Stimulated activated CD8-positive, alpha-beta memory T cell treated with anti-CD3 and anti-CD28 coated beads, Interleukin-7, amount 100 ng/mL, for 24 hours (primary cell): Measurements from ENCODE around the gene SLC30A10.
"Not testable (repeated sequence)": the region's sequence is repeated elsewhere in the genome, so short reads cannot be mapped to it uniquely, and the experiment has no call there.

Source experiments
- DNase-seq: peaks from one replicate; pipeline ENCODE4 v3.0.0-alpha.2; 2020; ENCODE audit warnings: low read depth

SLC30A10 gene

GRCh38 chr1:219927956-219928790 is at the start of gene SLC30A10:
Gene SLC30A10, minus strand, starts transcription at chr1:219928557. Its CDS starts 117 bp downstream, at chr1:219928440.
- DNase-seq = no peak

- DNase-seq = no peak
These were observed 44.9 kb upstream of the SLC30A10 start for GRCh38 chr1:219973213-219973612.

GRCh38 chr1:219967361-219967760 is 39.0 kb upstream of the SLC30A10 start:
- DNase-seq = no peak

GRCh38 chr1:219966071-219966349 is 37.7 kb upstream of the SLC30A10 start:
- DNase-seq = no peak

GRCh38 chr1:219965285-219966070 is 37.1 kb upstream of the SLC30A10 start:
- no peak for DNase-seq

GRCh38 chr1:219963432-219963831 is 35.1 kb upstream of the SLC30A10 start:
- DNase-seq = no peak

- DNase-seq = no peak
These were observed 33.3 kb upstream of the SLC30A10 start for GRCh38 chr1:219961684-219962083.

GRCh38 chr1:219959540-219960203 is 31.3 kb upstream of the SLC30A10 start:
- no peak for DNase-seq

- no peak for DNase-seq
These were observed 30.6 kb upstream of the SLC30A10 start for GRCh38 chr1:219958875-219959417.

GRCh38 chr1:219954736-219955421 is 26.5 kb upstream of the SLC30A10 start:
- no peak for DNase-seq

- no peak for DNase-seq
These were observed 25.7 kb upstream of the SLC30A10 start for GRCh38 chr1:219954052-219954451.

GRCh38 chr1:219952361-219952760 is 24.0 kb upstream of the SLC30A10 start:
- DNase-seq = no peak

GRCh38 chr1:219949227-219949626 is 20.9 kb upstream of the SLC30A10 start:
- DNase-seq = not testable (repeated sequence)

GRCh38 chr1:219948766-219949165 is 20.4 kb upstream of the SLC30A10 start:
- DNase-seq = not testable (repeated sequence)

- DNase-seq = no peak
These were observed 17.4 kb upstream of the SLC30A10 start for GRCh38 chr1:219945795-219946194.

GRCh38 chr1:219941179-219942118 is 13.1 kb upstream of the SLC30A10 start:
- DNase-seq = no peak

GRCh38 chr1:219940707-219941106 is 12.3 kb upstream of the SLC30A10 start:
- no peak for DNase-seq

- DNase-seq = no peak
These were observed 10.3 kb upstream of the SLC30A10 start for GRCh38 chr1:219938706-219939105.

- DNase-seq = not testable (repeated sequence)
These were observed 5.4 kb upstream of the SLC30A10 start for GRCh38 chr1:219933763-219934162.

GRCh38 chr1:219931033-219931432 is 2.7 kb upstream of the SLC30A10 start:
- no peak for DNase-seq

- DNase-seq = no peak
These were observed 398 bp upstream of the SLC30A10 start for GRCh38 chr1:219928791-219929118.
